Sciatic nerve (tissue), 2 donors: ENCODE data around the gene C22orf39. TPM values are rescaled to one million over a fixed set of nuclear protein-coding genes. Genes with fewer than 3 reads are reported as not detected.

Source experiments
- ATAC-seq: fragments of 200-7000 bp; cut with Tn5 transposase; one replicate; pipeline ENCODE4 v1.9.1; 2020; ENCODE audit warnings: mild to moderate bottlenecking, moderate library complexity
- DNase-seq: peaks from one replicate; pipeline ENCODE4 v3.0.0-alpha.2; 2020; ENCODE audit warnings: low spot score
- intact Hi-C: fragments of 100-400 bp; cut with DNase I; formaldehyde crosslinking; loops from one replicate; pipeline ENCODE4 v1.14.2; 2022
- total RNA-seq: library from RNA; stranded (reverse); fragmentation: NEBNext Ultra II Directional; extraction: Animal tissue kit (Norgen Biotek cat#: 25700); gene quantifications from one replicate; pipeline ENCODE4 v1.2.1, GENCODE V29; 2021
- donor health status: DM: no; HTN: no; CAD: no.
- donor health status: DM: no; HTN: no; CAD: no.

C22orf39 gene
- total RNA-seq, result 43.8 TPM

- intact Hi-C loops, result no loop called here
- peak; percentile 97 for ATAC-seq
- peak; percentile 91 for DNase-seq
Measured at GRCh38 chr22:19447330-19448075, at the start of gene C22orf39. C22orf39 (minus strand) TSS chr22:19447711; CDS start chr22:19447688, 23 bp downstream.

- DNase-seq, result no peak
- no peak for ATAC-seq
- intact Hi-C loops, result no loop called here
Measured at GRCh38 chr22:19497245-19497644, 49.7 kb upstream of the C22orf39 start.

- intact Hi-C loops, result no loop called here
- ATAC-seq, result no peak
- no peak for DNase-seq
Measured at GRCh38 chr22:19496324-19496630, 48.8 kb upstream of the C22orf39 start.

GRCh38 chr22:19495562-19496323 lies 48.2 kb upstream of the C22orf39 start:
- no peak for ATAC-seq
- no peak for DNase-seq
- intact Hi-C loops, result no loop called here

GRCh38 chr22:19494676-19495173 lies 47.2 kb upstream of the C22orf39 start:
- DNase-seq, result no peak
- no peak for ATAC-seq
- intact Hi-C loops, result no loop called here

- DNase-seq (no peak), ATAC-seq (no peak)
- intact Hi-C loops, result no loop called here
Measured at GRCh38 chr22:19494001-19494560, 46.6 kb upstream of the C22orf39 start.

- no peak for DNase-seq
- intact Hi-C loops, result no loop called here
Measured at GRCh38 chr22:19492504-19493174, 45.1 kb upstream of the C22orf39 start.

GRCh38 chr22:19490628-19491230 lies 43.2 kb upstream of the C22orf39 start:
- intact Hi-C loops, result no loop called here

More at GRCh38 chr22:19492504-19493174, 45.1 kb upstream of the C22orf39 start:
- ATAC-seq, result no peak

GRCh38 chr22:19488884-19489843 lies 41.7 kb upstream of the C22orf39 start:
- intact Hi-C loops, result no loop called here
- DNase-seq (no peak), ATAC-seq (no peak)

More at GRCh38 chr22:19490628-19491230, 43.2 kb upstream of the C22orf39 start:
- DNase-seq, result no peak
- ATAC-seq, result no peak

GRCh38 chr22:19488285-19488684 lies 40.8 kb upstream of the C22orf39 start:
- intact Hi-C loops, result no loop called here
- DNase-seq (no peak), ATAC-seq (no peak)

- intact Hi-C loops, result no loop called here
- DNase-seq, result no peak
- no peak for ATAC-seq
Measured at GRCh38 chr22:19483481-19484244, 36.2 kb upstream of the C22orf39 start.

- intact Hi-C loops, result no loop called here
- DNase-seq (no peak), ATAC-seq (no peak)
Measured at GRCh38 chr22:19482297-19482696, 34.8 kb upstream of the C22orf39 start.

- DNase-seq, result no peak
- ATAC-seq, result no peak
- intact Hi-C loops, result no loop called here
Measured at GRCh38 chr22:19480789-19481188, 33.3 kb upstream of the C22orf39 start.

- no peak for ATAC-seq
- intact Hi-C loops, result no loop called here
- no peak for DNase-seq
Measured at GRCh38 chr22:19480173-19480568, 32.7 kb upstream of the C22orf39 start.

- peak; percentile 99 for ATAC-seq
- intact Hi-C loops, result no loop called here
- DNase-seq, result peak; percentile 96
Measured at GRCh38 chr22:19479355-19480172, 32.1 kb upstream of the C22orf39 start, which contains the start of gene CDC45. CDC45 (plus strand) TSS chr22:19479920; CDS start chr22:19479969, 49 bp downstream.

- ATAC-seq, result peak; percentile 82
- intact Hi-C loops, result no loop called here
Measured at GRCh38 chr22:19478901-19479354, 31.4 kb upstream of the C22orf39 start, which contains the start of gene UFD1. UFD1 (minus strand) TSS chr22:19479193; CDS start chr22:19479085, 108 bp downstream.

More at GRCh38 chr22:19478901-19479354, 31.4 kb upstream of the C22orf39 start, which contains the start of gene UFD1:
- DNase-seq, result peak; percentile 87
